H9 (cell line): Measurements from ENCODE around the gene GNAS-AS1. TPM values are rescaled to one million over a fixed set of nuclear protein-coding genes. Genes with fewer than 3 reads are reported as not detected.

Source experiments
- DNase-seq: peaks from one replicate; pipeline ENCODE4 v3.0.0-alpha.2; 2017
- H2AFZ ChIP-seq: one replicate; pipeline ENCODE4 v1.6.1; 2013; ENCODE audit warnings: mild to moderate bottlenecking, low read length, control low read depth, moderate library complexity
- H2AK5ac ChIP-seq: 2 replicates; pipeline ENCODE4 v1.6.1; 2013; ENCODE audit warnings: low read length, control low read depth, mixed read lengths; ENCODE audit not compliant: insufficient read length
- H2BK120ac ChIP-seq: one replicate; pipeline ENCODE4 v1.6.1; 2013; ENCODE audit warnings: low read depth, mild to moderate bottlenecking, low read length, control low read depth, inconsistent platforms; ENCODE audit not compliant: poor library complexity, severe bottlenecking
- H2BK12ac ChIP-seq: 2 replicates; pipeline ENCODE4 v1.6.1; 2013; ENCODE audit warnings: low read length, control low read depth, mixed read lengths, low read depth; ENCODE audit not compliant: insufficient read length
- H2BK15ac ChIP-seq: 2 replicates; pipeline ENCODE4 v1.6.1; 2013; ENCODE audit warnings: low read depth, low read length, control low read depth
- H2BK20ac ChIP-seq: one replicate; pipeline ENCODE4 v1.6.1; 2013; ENCODE audit warnings: low read depth, mild to moderate bottlenecking, low read length, control low read depth, inconsistent platforms; ENCODE audit not compliant: poor library complexity, severe bottlenecking
- H2BK5ac ChIP-seq: 2 replicates; pipeline ENCODE4 v1.6.1; 2013; ENCODE audit warnings: low read length, control low read depth, mixed read lengths; ENCODE audit not compliant: insufficient read length
- H3K14ac ChIP-seq: 2 replicates; pipeline ENCODE4 v1.6.1; 2013; ENCODE audit warnings: low read length, control low read depth; ENCODE audit not compliant: insufficient read depth
- H3K18ac ChIP-seq: 2 replicates; pipeline ENCODE4 v1.6.1; 2013; ENCODE audit warnings: low read depth, mild to moderate bottlenecking, mixed read lengths, low read length, control low read depth; ENCODE audit not compliant: insufficient read length
- H3K23ac ChIP-seq: 2 replicates; pipeline ENCODE4 v1.6.1; 2013; ENCODE audit warnings: low read length, control low read depth, mixed read lengths, low read depth; ENCODE audit not compliant: insufficient read length
- H3K23me2 ChIP-seq: 2 replicates; pipeline ENCODE4 v1.6.1; 2013; ENCODE audit warnings: low read depth, mild to moderate bottlenecking, mixed read lengths, low read length, control low read depth; ENCODE audit not compliant: insufficient read length, poor library complexity, severe bottlenecking
- H3K27ac ChIP-seq: 2 replicates; pipeline ENCODE4 v1.5.1; 2013; ENCODE audit warnings: low read length, control low read depth, mixed read lengths, low read depth; ENCODE audit not compliant: insufficient read length
- H3K27me3 ChIP-seq: 2 replicates; pipeline ENCODE4 v1.6.1; 2013; ENCODE audit warnings: low read length, control low read depth, inconsistent platforms; ENCODE audit not compliant: insufficient read depth
- H3K4ac ChIP-seq: 2 replicates; pipeline ENCODE4 v1.6.1; 2013; ENCODE audit warnings: low read depth, mild to moderate bottlenecking, control low read depth, inconsistent platforms, low read length, moderate library complexity
- H3K4me1 ChIP-seq: 2 replicates; pipeline ENCODE4 v1.6.1; 2013; ENCODE audit warnings: low read length, control low read depth, inconsistent platforms; ENCODE audit not compliant: insufficient read depth
- H3K4me2 ChIP-seq: 2 replicates; pipeline ENCODE4 v1.6.1; 2013; ENCODE audit warnings: low read length, control low read depth, mixed read lengths; ENCODE audit not compliant: insufficient read length, insufficient read depth
- H3K56ac ChIP-seq: 2 replicates; pipeline ENCODE4 v1.6.1; 2013; ENCODE audit warnings: low read depth, mild to moderate bottlenecking, mixed read lengths, low read length, control low read depth; ENCODE audit not compliant: insufficient read length
- H3K79me1 ChIP-seq: 2 replicates; pipeline ENCODE4 v1.6.1; 2013; ENCODE audit warnings: low read depth, mild to moderate bottlenecking, moderate library complexity, low read length, control low read depth, inconsistent platforms; ENCODE audit not compliant: insufficient read depth, poor library complexity, severe bottlenecking
- H3K79me2 ChIP-seq: 2 replicates; pipeline ENCODE4 v1.6.1; 2013; ENCODE audit warnings: low read length, control low read depth, inconsistent platforms; ENCODE audit not compliant: insufficient read depth
- H3K9ac ChIP-seq: 2 replicates; pipeline ENCODE4 v1.6.1; 2013; ENCODE audit warnings: low read length, control low read depth, mixed read lengths; ENCODE audit not compliant: insufficient read length; ENCODE audit errors: extremely low read depth
- H3K9me3 ChIP-seq: one replicate; pipeline ENCODE4 v1.6.1; 2013; ENCODE audit warnings: low read depth, low read length, inconsistent platforms; ENCODE audit not compliant: control insufficient read depth
- H3T11ph ChIP-seq: one replicate; pipeline ENCODE4 v1.6.1; 2013; ENCODE audit warnings: mild to moderate bottlenecking, low read length, control low read depth, inconsistent platforms
- H4K20me1 ChIP-seq: one replicate; pipeline ENCODE4 v1.6.1; 2013; ENCODE audit not compliant: control insufficient read depth, insufficient read length, insufficient read depth
- H4K5ac ChIP-seq: 2 replicates; pipeline ENCODE4 v1.6.1; 2013; ENCODE audit warnings: low read depth, mild to moderate bottlenecking, mixed read lengths, low read length, control low read depth; ENCODE audit not compliant: insufficient read length
- H4K8ac ChIP-seq: replicated peaks from 2 replicates; pipeline ENCODE4 v1.6.1; 2013; ENCODE audit warnings: low read length, control low read depth, mixed read lengths, low read depth; ENCODE audit not compliant: insufficient read length
- H4K91ac ChIP-seq: 2 replicates; pipeline ENCODE4 v1.6.1; 2013; ENCODE audit warnings: low read depth, mild to moderate bottlenecking, moderate library complexity, mixed read lengths, low read length, control low read depth; ENCODE audit not compliant: insufficient read length
- H3K27ac Mint-ChIP-seq, 3 experiments: 2 replicates in 2 of 3; 3 replicates in 1 of 3; pipeline ENCODE4 v1.8.0; 2020 to 2021; ENCODE audit warnings: mixed read lengths in 3 of 3, mild to moderate bottlenecking in 1 of 3, moderate library complexity in 1 of 3
- H3K27me3 Mint-ChIP-seq: 2 replicates; pipeline ENCODE4 v1.8.0; 2021; ENCODE audit warnings: low read depth, mild to moderate bottlenecking, moderate library complexity, mixed read lengths
- H3K36me3 Mint-ChIP-seq, 3 experiments: 2 replicates in 2 of 3; 3 replicates in 1 of 3; pipeline ENCODE4 v1.8.0; 2020 to 2021; ENCODE audit warnings: low read depth in 3 of 3, mixed read lengths in 3 of 3; ENCODE audit not compliant: insufficient read depth in 1 of 3
- H3K4me1 Mint-ChIP-seq, 2 experiments: 2 replicates each; pipeline ENCODE4 v1.8.0; 2020; ENCODE audit warnings: mixed read lengths in 2 of 2
- H3K4me3 Mint-ChIP-seq, 2 experiments: 2 replicates in 1 of 2; 3 replicates in 1 of 2; pipeline ENCODE4 v1.8.0; 2020 to 2021; ENCODE audit warnings: mild to moderate bottlenecking in 2 of 2, mixed read lengths in 2 of 2, moderate library complexity in 1 of 2
- H3K9me3 Mint-ChIP-seq, 2 experiments: 2 replicates in 1 of 2; 3 replicates in 1 of 2; pipeline ENCODE4 v1.8.0; 2020; ENCODE audit warnings: mild to moderate bottlenecking in 2 of 2, mixed read lengths in 2 of 2, moderate library complexity in 1 of 2
- CTCF ChIP-seq: fragments of 200-600 bp; sonication (generic); conservative IDR thresholded peaks from 3 replicates; pipeline ENCODE4 v1.8.0; 2021; ENCODE audit warnings: antibody characterized with exemption, mild to moderate bottlenecking
- WGBS: extraction: QIAGEN DNeasy Blood & Tissue Kit; methylation state at CpG from one replicate; pipeline ENCODE4 v1.1.7; 2013; ENCODE audit warnings: missing lambda C conversion rate, low lambda C conversion rate, mixed read lengths; ENCODE audit not compliant: insufficient read length; ENCODE audit errors: extremely low coverage; 5-methylcytosine and 5-hydroxymethylcytosine counted together
- total RNA-seq: library from RNA; stranded (reverse); gene quantifications from 2 replicates; pipeline ENCODE4 v1.2.1, GENCODE V29; 2021

GNAS-AS1 gene
- total RNA-seq, 1 experiment from 2014 or later, result 11.3 TPM

DNA sequence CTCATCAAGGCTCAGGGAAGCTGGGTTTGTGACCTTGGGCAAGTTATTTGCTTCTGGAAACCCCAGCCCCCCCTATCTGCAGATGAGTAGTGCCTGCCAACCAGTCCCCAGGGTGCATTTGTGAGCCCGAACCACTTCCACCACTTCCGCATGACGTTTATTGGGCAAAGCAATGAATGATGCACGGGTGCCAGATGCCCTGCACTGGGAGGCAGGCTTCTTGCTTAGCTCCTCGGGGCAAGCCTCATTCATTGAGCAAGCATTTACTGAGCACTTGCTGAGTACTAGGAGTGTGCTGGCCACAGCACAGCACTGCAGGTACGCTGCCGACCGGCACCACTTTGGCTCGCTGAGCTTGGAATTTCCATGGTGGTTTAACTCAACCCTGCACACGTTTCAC lies 60.2 kb downstream of the GNAS-AS1 start:
- no peaks in the 10 kb centered on the region; the same call in 1 of the 2 replicates for H3K4me1 ChIP-seq
- Mint-ChIP-seq H3K27me3 (peaks cover 23% of the 10 kb centered on the region), H3K9me3 (no peaks in the 10 kb centered on the region; a peak in 1 of 5 replicates), H3K36me3 (no peaks in the 10 kb centered on the region), H3K27ac (no peak overlapping the region; a peak in 1 of 7 replicates), H3K4me1 (peaks cover 19 to 37% of the 10 kb centered on the region in 2 experiments), H3K4me3 (no peak overlapping the region)
- WGBS, result no CpG with 5 or more reads among the region's 10 CpGs
- H3T11ph ChIP-seq, result no peak overlapping the region
- H4K20me1 ChIP-seq, result no peaks in the 10 kb centered on the region
- no peaks in the 10 kb centered on the region for H3K23me2 ChIP-seq
- no peak overlapping the region for H3K4ac ChIP-seq
- no peak overlapping the region for H3K27ac ChIP-seq
- H3K23ac ChIP-seq, result no peak overlapping the region
- H4K8ac ChIP-seq, result no peak overlapping the region
- H2BK12ac ChIP-seq, result no peak overlapping the region
- TF ChIP-seq CTCF, result no peak
- H4K91ac ChIP-seq, result no peak overlapping the region
- H2AK5ac ChIP-seq, result no peak overlapping the region
- no peak overlapping the region for H3K9ac ChIP-seq
- H3K79me1 ChIP-seq, result no peaks in the 10 kb centered on the region
- H3K9me3 ChIP-seq, result no peaks in the 10 kb centered on the region
- no peak overlapping the region for H3K4me2 ChIP-seq
- H2AFZ ChIP-seq, result no peak overlapping the region
- H3K14ac ChIP-seq, result no peak overlapping the region
- H3K27me3 ChIP-seq, result no peaks in the 10 kb centered on the region
- H3K56ac ChIP-seq, result no peak overlapping the region
- no peaks in the 10 kb centered on the region for H3K79me2 ChIP-seq
- no peak overlapping the region for H2BK15ac ChIP-seq
- H2BK120ac ChIP-seq, result no peak overlapping the region
- no peak overlapping the region for H2BK5ac ChIP-seq
- no peak for DNase-seq
- H2BK20ac ChIP-seq, result no peak overlapping the region
- H4K5ac ChIP-seq, result no peak overlapping the region
- no peak overlapping the region for H3K18ac ChIP-seq
